K562 (cell line): ENCODE results near the gene ATP6V1G2. TPM values are rescaled to one million over a fixed set of nuclear protein-coding genes. Genes with fewer than 3 reads are reported as not detected.

Experiments
- ARID3A ChIP-seq: IDR thresholded peaks from 2 replicates; pipeline ENCODE4 v1.6.1; 2012; ENCODE audit warnings: low read depth, low read length, improper control_type of control experiment, borderline replicate concordance
- ATF2 ChIP-seq: sonication (generic); formaldehyde crosslinking; IDR thresholded peaks from 2 replicates; pipeline ENCODE4 v1.8.1; 2022; ENCODE audit warnings: missing genetic modification reagents
- BMI1 ChIP-seq: fragments of 150-350 bp; IDR thresholded peaks from 2 replicates; pipeline ENCODE4 v1.6.1; 2014; ENCODE audit warnings: low read length
- CBX5 ChIP-seq: IDR thresholded peaks from 2 replicates; pipeline ENCODE4 v1.6.1; 2014; ENCODE audit warnings: low read depth, borderline replicate concordance
- CHD4 ChIP-seq: fragments of 200-600 bp; sonication (generic); IDR thresholded peaks from 3 replicates; pipeline ENCODE4 v1.6.1; 2012; ENCODE audit warnings: low read depth, mild to moderate bottlenecking, mixed read lengths, low read length, inconsistent platforms; ENCODE audit not compliant: insufficient read depth, insufficient replicate concordance, poor library complexity, severe bottlenecking
- ETV5 ChIP-seq: sonication (generic); formaldehyde crosslinking; IDR thresholded peaks from 2 replicates; pipeline ENCODE4 v1.4.0; 2020; ENCODE audit warnings: low read depth, mild to moderate bottlenecking, missing genetic modification reagents
- LCOR ChIP-seq: sonication (generic); formaldehyde crosslinking; IDR thresholded peaks from 2 replicates; pipeline ENCODE4 v1.8.0; 2022; ENCODE audit warnings: mild to moderate bottlenecking, missing genetic modification reagents
- PKNOX1 ChIP-seq: fragments of 450-650 bp; IDR thresholded peaks from 2 replicates; pipeline ENCODE4 v1.6.1; 2016
- POLR3A ChIP-seq: IDR thresholded peaks from 2 replicates; pipeline ENCODE4 v1.6.1; 2011; ENCODE audit warnings: borderline replicate concordance, mild to moderate bottlenecking, moderate library complexity; ENCODE audit not compliant: insufficient read length, insufficient read depth; ENCODE audit errors: extremely low read depth
- PTRF ChIP-seq: fragments of 450-650 bp; IDR thresholded peaks from 2 replicates; pipeline ENCODE4 v1.6.1; 2016; ENCODE audit warnings: mild to moderate bottlenecking, missing genetic modification characterization, missing compliant biosample characterization
- RFX7 ChIP-seq: fragments of 250-450 bp; sonication (Bioruptor Pico); IDR thresholded peaks from 2 replicates; pipeline ENCODE4 v1.5.1; 2021; ENCODE audit warnings: mild to moderate bottlenecking
- SAP30 ChIP-seq: fragments of 200-600 bp; sonication (generic); IDR thresholded peaks from 2 replicates; pipeline ENCODE4 v1.6.1; 2012; ENCODE audit warnings: borderline replicate concordance, low read depth, mild to moderate bottlenecking, moderate library complexity, low read length, control low read depth, inconsistent platforms; ENCODE audit not compliant: insufficient read depth, poor library complexity, severe bottlenecking
- SMARCE1 ChIP-seq: fragments of 450-650 bp; IDR thresholded peaks from 2 replicates; pipeline ENCODE4 v1.7.1; 2016; ENCODE audit warnings: mild to moderate bottlenecking
- TAF7 ChIP-seq: fragments of 450-650 bp; IDR thresholded peaks from 2 replicates; pipeline ENCODE4 v1.6.1; 2016; ENCODE audit warnings: missing genetic modification characterization, missing compliant biosample characterization
- ZBED1 ChIP-seq: IDR thresholded peaks from 2 replicates; pipeline ENCODE4 v1.6.1; 2014
- ZBTB49 ChIP-seq: sonication (generic); formaldehyde crosslinking; IDR thresholded peaks from 2 replicates; pipeline ENCODE4 v1.8.0; 2022; ENCODE audit warnings: missing genetic modification reagents, mild to moderate bottlenecking, borderline replicate concordance
- ZNF146 ChIP-seq: IDR thresholded peaks from one replicate; pipeline ENCODE4 v1.6.1; 2018; ENCODE audit warnings: missing compliant biosample characterization; ENCODE audit not compliant: unreplicated experiment
- ZNF212 ChIP-seq: fragments of 450-650 bp; formaldehyde crosslinking; IDR thresholded peaks from 2 replicates; pipeline ENCODE4 v1.4.0; 2020; ENCODE audit warnings: mild to moderate bottlenecking
- polyA plus RNA-seq, 8 experiments: library from polyadenylated mRNA; depleted of rRNA in 4 of 8; stranded (reverse) in 5 of 8; unstranded in 3 of 8; fragments of >200 nt; fragmentation: Nextera tagmentation in 2 of 8; fragmentation: Illumina TruSeq in 1 of 8; extraction: Ambion mirVana in 2 of 8; extraction: Trizol in 1 of 8; gene quantifications; 2 replicates each; pipeline versions ENCODE4 v1.2.1 to v1.2.3, GENCODE V29; 2011 to 2014; ENCODE audit warnings: inconsistent platforms in 1 of 8, missing spikeins in 1 of 8
- total RNA-seq, 7 experiments: library from RNA; depleted of rRNA in 6 of 7; stranded (reverse); fragments of >200 nt in 6 of 7; fragmentation: Illumina TruSeq in 2 of 7; extraction: Trizol in 2 of 7; gene quantifications; 2 replicates each; pipeline versions ENCODE4 v1.2.1 to v1.2.3, GENCODE V29; 2011 to 2021; ENCODE audit warnings: low replicate concordance in 1 of 7

The ATP6V1G2 gene
- total and polyA plus RNA-seq, 9 of the 15 experiments (the other 6 are each of a cell fraction or from before 2014, with no cell fraction given) = 0.14 to 1.5 (median 0.33) TPM

- TF ChIP-seq ETV5 (CRISPR knock-in tag) (peak; percentile 96), ZBED1 (0 out of 2 replicates have a peak, but pooled peaks have one; percentile 30), PTRF (tag) (no peak), CHD4 (no peak), BMI1 (peak; percentile 5; the same call in 1 of the 2 replicates), ZNF212 (CRISPR knock-in tag) (peak; percentile 86), RFX7 (CRISPR knock-in tag) (no peak), LCOR (CRISPR knock-in tag) (peak; percentile 93), SAP30 (peak; percentile 53), CBX5 (no peak), ZBTB49 (CRISPR knock-in tag) (0 out of 2 replicates have a peak, but pooled peaks have one; percentile 8), POLR3A (no peak), SMARCE1 (no peak), ATF2 (no peak), TAF7 (peak; percentile 100), ARID3A (no peak), ZNF146 (CRISPR knock-in tag) (no peak), PKNOX1 (no peak)
Measured at GRCh38 chr6:31541658-31542521, 4.5 kb downstream of the ATP6V1G2 start, which contains the start of gene DDX39B (continued).
